GM12801 (cell line): Measurements from ENCODE around the gene DBET.
"Not testable (repeated sequence)": the region's sequence is repeated elsewhere in the genome, so short reads cannot be mapped to it uniquely, and the experiment has no call there.

ENCODE experiments used
- CTCF ChIP-seq: IDR thresholded peaks from one replicate; pipeline ENCODE4 v1.5.1; 2011; ENCODE audit warnings: control low read depth; ENCODE audit not compliant: insufficient read length; ENCODE audit errors: extremely low read depth

The DBET gene

GRCh38 chr4:190064342-190064741 lies at the start of gene DBET:
DBET (plus strand) TSS chr4:190064502.
- not testable (repeated sequence) for TF ChIP-seq CTCF

- no peak for TF ChIP-seq CTCF
Measured at GRCh38 chr4:190014771-190015537, 49.3 kb upstream of the DBET start.

GRCh38 chr4:190015538-190016368 lies 48.5 kb upstream of the DBET start:
- no peak for TF ChIP-seq CTCF

- no peak for TF ChIP-seq CTCF
Measured at GRCh38 chr4:190016369-190017289, 47.7 kb upstream of the DBET start.

- TF ChIP-seq CTCF: no peak
Measured at GRCh38 chr4:190017357-190018200, 46.7 kb upstream of the DBET start.

- no peak for TF ChIP-seq CTCF
Measured at GRCh38 chr4:190018201-190018920, 45.9 kb upstream of the DBET start.
